ENCODE data around the gene SCAP.
"Not testable (repeated sequence)": the region's sequence is repeated elsewhere in the genome, so short reads cannot be mapped to it uniquely, and the experiment has no call there.

The SCAP gene

GRCh38 chr3:47480267-47480666 lies 4.5 kb upstream of the SCAP start:
- DNase-seq (ENCODE audit: low spot score): not testable (repeated sequence)

GRCh38 chr3:47479826-47480160 lies 4.1 kb upstream of the SCAP start:
- DNase-seq (ENCODE audit: low spot score): no peak

- DNase-seq (ENCODE audit: low spot score): no peak
Observed at GRCh38 chr3:47478022-47478421, 2.3 kb upstream of the SCAP start.

- DNase-seq (ENCODE audit: low spot score): no peak
Observed at GRCh38 chr3:47476644-47477199, 981 bp upstream of the SCAP start.

- DNase-seq (ENCODE audit: low spot score): no peak
Observed at GRCh38 chr3:47476330-47476626, 537 bp upstream of the SCAP start.

GRCh38 chr3:47475029-47475569 lies 642 bp downstream of the SCAP start:
- DNase-seq (ENCODE audit: low spot score): peak; percentile 43

- no peak for DNase-seq (ENCODE audit: low spot score)
Observed at GRCh38 chr3:47473391-47473790, 2.4 kb downstream of the SCAP start.

GRCh38 chr3:47469616-47470015 lies 6.1 kb downstream of the SCAP start:
- no peak for DNase-seq (ENCODE audit: low spot score)

- not testable (repeated sequence) for DNase-seq (ENCODE audit: low spot score)
Observed at GRCh38 chr3:47468315-47468714, 7.4 kb downstream of the SCAP start.

GRCh38 chr3:47464588-47464987 lies 11.2 kb downstream of the SCAP start:
- DNase-seq (ENCODE audit: low spot score): no peak

GRCh38 chr3:47459534-47460085 lies 16.1 kb downstream of the SCAP start:
- DNase-seq (ENCODE audit: low spot score): not testable (repeated sequence)

- DNase-seq (ENCODE audit: low spot score): no peak
Observed at GRCh38 chr3:47456984-47457383, 18.8 kb downstream of the SCAP start.

- no peak for DNase-seq (ENCODE audit: low spot score)
Observed at GRCh38 chr3:47455806-47456452, 19.8 kb downstream of the SCAP start.

GRCh38 chr3:47452453-47453215 lies 23.1 kb downstream of the SCAP start:
- DNase-seq (ENCODE audit: low spot score): no peak

- no peak for DNase-seq (ENCODE audit: low spot score)
Observed at GRCh38 chr3:47444103-47444502, 31.6 kb downstream of the SCAP start.

GRCh38 chr3:47443611-47443995 lies 32.1 kb downstream of the SCAP start:
- no peak for DNase-seq (ENCODE audit: low spot score)

GRCh38 chr3:47441796-47442551 lies 33.8 kb downstream of the SCAP start:
- no peak for DNase-seq (ENCODE audit: low spot score)

- DNase-seq (ENCODE audit: low spot score): no peak
Observed at GRCh38 chr3:47440131-47440530, 35.6 kb downstream of the SCAP start.

- DNase-seq (ENCODE audit: low spot score): no peak
Observed at GRCh38 chr3:47436180-47436579, 39.6 kb downstream of the SCAP start.

- no peak for DNase-seq (ENCODE audit: low spot score)
Observed at GRCh38 chr3:47434849-47435248, 40.9 kb downstream of the SCAP start.

- no peak for DNase-seq (ENCODE audit: low spot score)
Observed at GRCh38 chr3:47433796-47434195, 41.9 kb downstream of the SCAP start.

- no peak for DNase-seq (ENCODE audit: low spot score)
Observed at GRCh38 chr3:47432673-47433072, 43.1 kb downstream of the SCAP start.

Measured in AG08396 (cell line).